ENCODE results near the gene LIMA1. TPM values are rescaled to one million over a fixed set of nuclear protein-coding genes. Genes with fewer than 3 reads are reported as not detected.

LIMA1 gene
- total RNA-seq, 2 experiments from 2014 or later: 4.6 to 5.1 TPM

DNA sequence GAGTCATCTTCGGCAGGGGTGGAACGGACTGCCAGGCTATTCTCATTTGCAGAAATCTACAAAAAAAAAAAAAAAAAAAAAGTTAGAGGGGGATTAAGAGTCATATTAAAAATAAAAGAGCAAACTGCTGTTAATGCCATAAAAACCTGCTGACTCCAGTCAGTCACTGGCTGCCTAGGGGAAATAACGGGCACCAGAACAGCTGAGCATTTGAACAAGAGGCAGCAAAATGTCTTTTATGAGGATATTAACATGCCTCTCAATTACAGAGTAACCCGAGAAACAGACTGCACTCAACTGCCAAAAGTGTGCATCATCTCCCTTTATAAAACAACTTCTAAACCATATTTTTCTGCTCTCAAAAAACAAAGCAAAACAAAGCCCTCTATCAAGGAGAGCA is 87.5 kb downstream of the LIMA1 start:
- H3K4me1 Mint-ChIP-seq (ENCODE audit: low read depth): no peaks in the 10 kb centered on the region
- DNase-seq (no peak), ATAC-seq (ENCODE audit: poor library complexity) (no peak)
- CTCF ChIA-PET: interaction anchor here (1.1 kb wide), 1 partner anchor 84 kb away, joined by 3 read pairs; the partner anchor contains the start of gene COX14
- peaks cover 66% of the 10 kb centered on the region for H3K36me3 Mint-ChIP-seq (ENCODE audit: low read depth)
- no peak for TF ChIP-seq CTCF (IDR thresholded peaks at IDR 0.05)
- peaks cover 33% of the 10 kb centered on the region for H3K36me3 ChIP-seq (ENCODE audit: insufficient read depth, low read length)
- no peak overlapping the region for H3K27ac ChIP-seq (ENCODE audit: low read depth in 1 of 2, low read length in 2 of 2)
- H3K4me1 ChIP-seq (ENCODE audit: insufficient read depth, low read length): peaks cover 5% of the 10 kb centered on the region
- no peak overlapping the region for H3K4me3 Mint-ChIP-seq
- POLR2A ChIA-PET: no interaction called here
- no peaks in the 10 kb centered on the region for H3K27me3 Mint-ChIP-seq
- intact Hi-C loops (cut with DNase I, micrococcal nuclease): no loop called here
- H3K27me3 ChIP-seq (ENCODE audit: control insufficient read depth in 1 of 2, insufficient read depth in 2 of 2, low read length in 2 of 2): no peaks in the 10 kb centered on the region
- no peak overlapping the region for H3K27ac Mint-ChIP-seq
- no peak overlapping the region for H3K4me3 ChIP-seq (ENCODE audit: low read length)
- no peaks in the 10 kb centered on the region for H3K9me3 ChIP-seq (ENCODE audit: control insufficient read depth in 1 of 2, insufficient read depth in 1 of 2, low read length in 2 of 2)
- H3K9me3 Mint-ChIP-seq: no peaks in the 10 kb centered on the region

- no peak for DNase-seq
- Mint-ChIP-seq H3K4me1 (ENCODE audit: low read depth) (peaks cover 17% of the 10 kb centered on the region), H3K27ac (no peak overlapping the region), H3K4me3 (no peak overlapping the region), H3K27me3 (no peaks in the 10 kb centered on the region), H3K36me3 (ENCODE audit: low read depth) (peaks cover 56% of the 10 kb centered on the region), H3K9me3 (no peaks in the 10 kb centered on the region)
- no peak for TF ChIP-seq CTCF (IDR thresholded peaks at IDR 0.05)
- no peak overlapping the region for H3K27ac ChIP-seq (ENCODE audit: low read depth in 1 of 2, low read length in 2 of 2)
- ChIA-PET POLR2A (no interaction called here), CTCF (no interaction called here)
- intact Hi-C loops (cut with DNase I, micrococcal nuclease): no loop called here
- no peak overlapping the region for H3K4me3 ChIP-seq (ENCODE audit: low read length)
- H3K27me3 ChIP-seq (ENCODE audit: control insufficient read depth in 1 of 2, insufficient read depth in 2 of 2, low read length in 2 of 2): no peaks in the 10 kb centered on the region
- H3K36me3 ChIP-seq (ENCODE audit: insufficient read depth, low read length): peaks cover 12% of the 10 kb centered on the region
- peaks cover 22% of the 10 kb centered on the region for H3K4me1 ChIP-seq (ENCODE audit: insufficient read depth, low read length)
- H3K9me3 ChIP-seq (ENCODE audit: control insufficient read depth in 1 of 2, insufficient read depth in 1 of 2, low read length in 2 of 2): no peaks in the 10 kb centered on the region
- no peak for ATAC-seq (ENCODE audit: poor library complexity)
Observed at GRCh38 chr12:50192908-50193307, 90.4 kb downstream of the LIMA1 start.

GRCh38 chr12:50192236-50192635 is 91.1 kb downstream of the LIMA1 start:
- Histone ChIP-seq H3K4me1 (ENCODE audit: insufficient read depth, low read length) (peaks cover 24% of the 10 kb centered on the region), H3K9me3 (ENCODE audit: control insufficient read depth in 1 of 2, insufficient read depth in 1 of 2, low read length in 2 of 2) (no peaks in the 10 kb centered on the region), H3K4me3 (ENCODE audit: low read length) (no peak overlapping the region), H3K27me3 (ENCODE audit: control insufficient read depth in 1 of 2, insufficient read depth in 2 of 2, low read length in 2 of 2) (no peaks in the 10 kb centered on the region), H3K36me3 (ENCODE audit: insufficient read depth, low read length) (peaks cover 12% of the 10 kb centered on the region), H3K27ac (ENCODE audit: low read depth in 1 of 2, low read length in 2 of 2) (no peak overlapping the region)
- no peak for TF ChIP-seq CTCF (IDR thresholded peaks at IDR 0.05)
- DNase-seq (no peak), ATAC-seq (ENCODE audit: poor library complexity) (no peak)
- ChIA-PET POLR2A (no interaction called here), CTCF (no interaction called here)
- peaks cover 19% of the 10 kb centered on the region for H3K4me1 Mint-ChIP-seq (ENCODE audit: low read depth)
- no peaks in the 10 kb centered on the region for H3K9me3 Mint-ChIP-seq
- no peaks in the 10 kb centered on the region for H3K27me3 Mint-ChIP-seq
- H3K27ac Mint-ChIP-seq: no peak overlapping the region
- no peak overlapping the region for H3K4me3 Mint-ChIP-seq
- intact Hi-C loops (cut with DNase I, micrococcal nuclease): no loop called here
- peaks cover 51% of the 10 kb centered on the region for H3K36me3 Mint-ChIP-seq (ENCODE audit: low read depth)
